H9 (cell line): ENCODE measurements around the gene BRF1. TPM values are rescaled to one million over a fixed set of nuclear protein-coding genes. Genes with fewer than 3 reads are reported as not detected.
A peak's percentile ranks its signal among the peaks of the same experiment; 100 is the strongest.

Source experiments
- DNase-seq: peaks from one replicate; pipeline ENCODE4 v3.0.0-alpha.2; 2017
- H2AFZ ChIP-seq: one replicate; pipeline ENCODE4 v1.6.1; 2013; ENCODE audit warnings: mild to moderate bottlenecking, low read length, control low read depth, moderate library complexity
- H2AK5ac ChIP-seq: 2 replicates; pipeline ENCODE4 v1.6.1; 2013; ENCODE audit warnings: low read length, control low read depth, mixed read lengths; ENCODE audit not compliant: insufficient read length
- H2BK120ac ChIP-seq: one replicate; pipeline ENCODE4 v1.6.1; 2013; ENCODE audit warnings: low read depth, mild to moderate bottlenecking, low read length, control low read depth, inconsistent platforms; ENCODE audit not compliant: poor library complexity, severe bottlenecking
- H2BK12ac ChIP-seq: 2 replicates; pipeline ENCODE4 v1.6.1; 2013; ENCODE audit warnings: low read length, control low read depth, mixed read lengths, low read depth; ENCODE audit not compliant: insufficient read length
- H2BK15ac ChIP-seq: 2 replicates; pipeline ENCODE4 v1.6.1; 2013; ENCODE audit warnings: low read depth, low read length, control low read depth
- H2BK20ac ChIP-seq: one replicate; pipeline ENCODE4 v1.6.1; 2013; ENCODE audit warnings: low read depth, mild to moderate bottlenecking, low read length, control low read depth, inconsistent platforms; ENCODE audit not compliant: poor library complexity, severe bottlenecking
- H2BK5ac ChIP-seq: 2 replicates; pipeline ENCODE4 v1.6.1; 2013; ENCODE audit warnings: low read length, control low read depth, mixed read lengths; ENCODE audit not compliant: insufficient read length
- H3K14ac ChIP-seq: 2 replicates; pipeline ENCODE4 v1.6.1; 2013; ENCODE audit warnings: low read length, control low read depth; ENCODE audit not compliant: insufficient read depth
- H3K18ac ChIP-seq: 2 replicates; pipeline ENCODE4 v1.6.1; 2013; ENCODE audit warnings: low read depth, mild to moderate bottlenecking, mixed read lengths, low read length, control low read depth; ENCODE audit not compliant: insufficient read length
- H3K23ac ChIP-seq: 2 replicates; pipeline ENCODE4 v1.6.1; 2013; ENCODE audit warnings: low read length, control low read depth, mixed read lengths, low read depth; ENCODE audit not compliant: insufficient read length
- H3K23me2 ChIP-seq: 2 replicates; pipeline ENCODE4 v1.6.1; 2013; ENCODE audit warnings: low read depth, mild to moderate bottlenecking, mixed read lengths, low read length, control low read depth; ENCODE audit not compliant: insufficient read length, poor library complexity, severe bottlenecking
- H3K27ac ChIP-seq: 2 replicates; pipeline ENCODE4 v1.5.1; 2013; ENCODE audit warnings: low read length, control low read depth, mixed read lengths, low read depth; ENCODE audit not compliant: insufficient read length
- H3K27me3 ChIP-seq: 2 replicates; pipeline ENCODE4 v1.6.1; 2013; ENCODE audit warnings: low read length, control low read depth, inconsistent platforms; ENCODE audit not compliant: insufficient read depth
- H3K4ac ChIP-seq: 2 replicates; pipeline ENCODE4 v1.6.1; 2013; ENCODE audit warnings: low read depth, mild to moderate bottlenecking, control low read depth, inconsistent platforms, low read length, moderate library complexity
- H3K4me1 ChIP-seq: 2 replicates; pipeline ENCODE4 v1.6.1; 2013; ENCODE audit warnings: low read length, control low read depth, inconsistent platforms; ENCODE audit not compliant: insufficient read depth
- H3K4me2 ChIP-seq: 2 replicates; pipeline ENCODE4 v1.6.1; 2013; ENCODE audit warnings: low read length, control low read depth, mixed read lengths; ENCODE audit not compliant: insufficient read length, insufficient read depth
- H3K56ac ChIP-seq: 2 replicates; pipeline ENCODE4 v1.6.1; 2013; ENCODE audit warnings: low read depth, mild to moderate bottlenecking, mixed read lengths, low read length, control low read depth; ENCODE audit not compliant: insufficient read length
- H3K79me1 ChIP-seq: 2 replicates; pipeline ENCODE4 v1.6.1; 2013; ENCODE audit warnings: low read depth, mild to moderate bottlenecking, moderate library complexity, low read length, control low read depth, inconsistent platforms; ENCODE audit not compliant: insufficient read depth, poor library complexity, severe bottlenecking
- H3K79me2 ChIP-seq: 2 replicates; pipeline ENCODE4 v1.6.1; 2013; ENCODE audit warnings: low read length, control low read depth, inconsistent platforms; ENCODE audit not compliant: insufficient read depth
- H3K9ac ChIP-seq: 2 replicates; pipeline ENCODE4 v1.6.1; 2013; ENCODE audit warnings: low read length, control low read depth, mixed read lengths; ENCODE audit not compliant: insufficient read length; ENCODE audit errors: extremely low read depth
- H3K9me3 ChIP-seq: one replicate; pipeline ENCODE4 v1.6.1; 2013; ENCODE audit warnings: low read depth, low read length, inconsistent platforms; ENCODE audit not compliant: control insufficient read depth
- H3T11ph ChIP-seq: one replicate; pipeline ENCODE4 v1.6.1; 2013; ENCODE audit warnings: mild to moderate bottlenecking, low read length, control low read depth, inconsistent platforms
- H4K20me1 ChIP-seq: one replicate; pipeline ENCODE4 v1.6.1; 2013; ENCODE audit not compliant: control insufficient read depth, insufficient read length, insufficient read depth
- H4K5ac ChIP-seq: 2 replicates; pipeline ENCODE4 v1.6.1; 2013; ENCODE audit warnings: low read depth, mild to moderate bottlenecking, mixed read lengths, low read length, control low read depth; ENCODE audit not compliant: insufficient read length
- H4K8ac ChIP-seq: replicated peaks from 2 replicates; pipeline ENCODE4 v1.6.1; 2013; ENCODE audit warnings: low read length, control low read depth, mixed read lengths, low read depth; ENCODE audit not compliant: insufficient read length
- H4K91ac ChIP-seq: 2 replicates; pipeline ENCODE4 v1.6.1; 2013; ENCODE audit warnings: low read depth, mild to moderate bottlenecking, moderate library complexity, mixed read lengths, low read length, control low read depth; ENCODE audit not compliant: insufficient read length
- H3K27ac Mint-ChIP-seq, 3 experiments: 2 replicates in 2 of 3; 3 replicates in 1 of 3; pipeline ENCODE4 v1.8.0; 2020 to 2021; ENCODE audit warnings: mixed read lengths in 3 of 3, mild to moderate bottlenecking in 1 of 3, moderate library complexity in 1 of 3
- H3K27me3 Mint-ChIP-seq: 2 replicates; pipeline ENCODE4 v1.8.0; 2021; ENCODE audit warnings: low read depth, mild to moderate bottlenecking, moderate library complexity, mixed read lengths
- H3K36me3 Mint-ChIP-seq, 3 experiments: 2 replicates in 2 of 3; 3 replicates in 1 of 3; pipeline ENCODE4 v1.8.0; 2020 to 2021; ENCODE audit warnings: low read depth in 3 of 3, mixed read lengths in 3 of 3; ENCODE audit not compliant: insufficient read depth in 1 of 3
- H3K4me1 Mint-ChIP-seq, 2 experiments: 2 replicates each; pipeline ENCODE4 v1.8.0; 2020; ENCODE audit warnings: mixed read lengths in 2 of 2
- H3K4me3 Mint-ChIP-seq, 2 experiments: 2 replicates in 1 of 2; 3 replicates in 1 of 2; pipeline ENCODE4 v1.8.0; 2020 to 2021; ENCODE audit warnings: mild to moderate bottlenecking in 2 of 2, mixed read lengths in 2 of 2, moderate library complexity in 1 of 2
- H3K9me3 Mint-ChIP-seq, 2 experiments: 2 replicates in 1 of 2; 3 replicates in 1 of 2; pipeline ENCODE4 v1.8.0; 2020; ENCODE audit warnings: mild to moderate bottlenecking in 2 of 2, mixed read lengths in 2 of 2, moderate library complexity in 1 of 2
- WGBS: extraction: QIAGEN DNeasy Blood & Tissue Kit; methylation state at CpG from one replicate; pipeline ENCODE4 v1.1.7; 2013; ENCODE audit warnings: missing lambda C conversion rate, low lambda C conversion rate, mixed read lengths; ENCODE audit not compliant: insufficient read length; ENCODE audit errors: extremely low coverage; 5-methylcytosine and 5-hydroxymethylcytosine counted together
- total RNA-seq: library from RNA; stranded (reverse); gene quantifications from 2 replicates; pipeline ENCODE4 v1.2.1, GENCODE V29; 2021
- TF ChIP-seq, protein P1 (sequence below): fragments of 200-600 bp; sonication (generic); conservative IDR thresholded peaks from 3 replicates; pipeline ENCODE4 v1.8.0; 2021; ENCODE audit warnings: antibody characterized with exemption, mild to moderate bottlenecking

Gene BRF1
- total RNA-seq, 1 experiment from 2014 or later, result 28.3 TPM

DNA sequence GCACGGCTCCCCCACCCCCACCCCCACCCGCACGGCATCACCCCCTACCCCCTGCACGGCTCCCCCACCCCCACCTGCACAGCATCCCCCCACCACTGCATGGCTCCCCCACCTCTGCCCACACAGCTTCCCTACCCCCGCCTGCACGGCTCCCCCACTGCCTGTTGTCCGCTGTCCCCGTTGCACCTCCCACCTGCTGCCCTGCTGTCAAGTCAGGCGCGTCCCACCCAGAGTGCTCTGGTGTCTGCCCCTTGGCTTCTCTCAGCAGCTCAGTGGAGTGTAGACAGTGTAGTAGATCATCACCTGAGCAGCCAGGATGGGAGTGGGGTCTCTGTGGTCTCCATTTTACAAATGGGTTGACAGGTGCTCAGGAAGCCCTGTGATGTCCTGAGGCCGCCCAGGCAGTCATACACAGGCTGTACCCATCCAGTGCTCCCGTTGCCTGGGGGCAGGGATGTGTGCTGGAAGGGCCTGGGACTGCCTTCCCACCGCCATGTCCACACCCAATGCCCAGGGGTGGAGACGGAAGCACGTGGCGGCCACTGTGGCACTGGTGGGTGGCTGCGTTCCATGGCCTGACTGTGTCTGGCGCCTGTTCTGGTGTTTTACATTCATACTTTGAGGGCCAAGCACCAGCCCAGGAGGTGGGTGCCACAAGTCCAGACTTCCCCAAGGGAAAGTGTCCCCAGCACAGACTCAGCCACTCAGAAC, 46.2 kb upstream of the BRF1 start:
- no peaks in the 10 kb centered on the region for H3K4me1 ChIP-seq
- H2BK5ac ChIP-seq, result no peak overlapping the region
- H2AFZ ChIP-seq, result no peak overlapping the region
- Mint-ChIP-seq H3K9me3 (peaks cover 9 to 13% of the 10 kb centered on the region in 2 experiments; a peak in 3 of 5 replicates), H3K27me3 (no peaks in the 10 kb centered on the region), H3K4me3 (no peak overlapping the region), H3K27ac (peak overlapping the region in 1 of 3 experiments; percentile 39; a peak in 1 of 7 replicates), H3K4me1 (peaks cover 14 to 17% of the 10 kb centered on the region in 2 experiments), H3K36me3 (peaks cover 4 to 5% (median 5%) of the 10 kb centered on the region in 3 experiments; a peak in 5 of 7 replicates)
- H3K9me3 ChIP-seq, result no peaks in the 10 kb centered on the region
- H3T11ph ChIP-seq, result no peak overlapping the region
- no peak overlapping the region for H2BK120ac ChIP-seq
- no peak overlapping the region; the same call in 1 of the 2 replicates for H3K14ac ChIP-seq
- H2BK20ac ChIP-seq, result no peak overlapping the region
- H3K23me2 ChIP-seq, result no peaks in the 10 kb centered on the region
- no peak overlapping the region for H3K4ac ChIP-seq
- no peaks in the 10 kb centered on the region for H3K79me1 ChIP-seq
- no peaks in the 10 kb centered on the region for H3K27me3 ChIP-seq
- no peak for DNase-seq
- H3K4me2 ChIP-seq, result no peak overlapping the region
- no peaks in the 10 kb centered on the region for H4K20me1 ChIP-seq
- H3K27ac ChIP-seq, result no peak overlapping the region
- H3K18ac ChIP-seq, result no peak overlapping the region
- no peak overlapping the region for H4K8ac ChIP-seq
- H2AK5ac ChIP-seq, result no peak overlapping the region
- no peak overlapping the region for H4K91ac ChIP-seq
- no peak overlapping the region for H3K9ac ChIP-seq
- H3K23ac ChIP-seq, result no peak overlapping the region
- H2BK15ac ChIP-seq, result no peak overlapping the region
- H4K5ac ChIP-seq, result no peak overlapping the region
- H3K56ac ChIP-seq, result no peak overlapping the region
- H3K79me2 ChIP-seq, result peaks cover 5% of the 10 kb centered on the region; the same call in 1 of the 2 replicates
- WGBS, result no CpG with 5 or more reads among the region's 18 CpGs
- no peak overlapping the region for H2BK12ac ChIP-seq
- TF ChIP-seq, protein P1, sequence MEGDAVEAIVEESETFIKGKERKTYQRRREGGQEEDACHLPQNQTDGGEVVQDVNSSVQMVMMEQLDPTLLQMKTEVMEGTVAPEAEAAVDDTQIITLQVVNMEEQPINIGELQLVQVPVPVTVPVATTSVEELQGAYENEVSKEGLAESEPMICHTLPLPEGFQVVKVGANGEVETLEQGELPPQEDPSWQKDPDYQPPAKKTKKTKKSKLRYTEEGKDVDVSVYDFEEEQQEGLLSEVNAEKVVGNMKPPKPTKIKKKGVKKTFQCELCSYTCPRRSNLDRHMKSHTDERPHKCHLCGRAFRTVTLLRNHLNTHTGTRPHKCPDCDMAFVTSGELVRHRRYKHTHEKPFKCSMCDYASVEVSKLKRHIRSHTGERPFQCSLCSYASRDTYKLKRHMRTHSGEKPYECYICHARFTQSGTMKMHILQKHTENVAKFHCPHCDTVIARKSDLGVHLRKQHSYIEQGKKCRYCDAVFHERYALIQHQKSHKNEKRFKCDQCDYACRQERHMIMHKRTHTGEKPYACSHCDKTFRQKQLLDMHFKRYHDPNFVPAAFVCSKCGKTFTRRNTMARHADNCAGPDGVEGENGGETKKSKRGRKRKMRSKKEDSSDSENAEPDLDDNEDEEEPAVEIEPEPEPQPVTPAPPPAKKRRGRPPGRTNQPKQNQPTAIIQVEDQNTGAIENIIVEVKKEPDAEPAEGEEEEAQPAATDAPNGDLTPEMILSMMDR, result no peak
